ENCODE measurements around the gene HRH1. TPM values are rescaled to one million over a fixed set of nuclear protein-coding genes. Genes with fewer than 3 reads are reported as not detected.
A peak's percentile ranks its signal among the peaks of the same experiment; 100 is the strongest.

HRH1 gene
- total RNA-seq, 4 donors from 2014 or later: 0.75 to 1.2 (median 0.98) TPM

- intact Hi-C loops (cut with DNase I; ENCODE audit: low total_unique reads): loop anchor here (1.0 to 10.0 kb wide), 2 partner anchors 88 to 573 kb away; partner anchors contain the start of gene TAMM41
- no peaks in the 10 kb centered on the region for H3K9me3 ChIP-seq
- in situ Hi-C loops (cut with MboI; ENCODE audit: low sequenced_read_pairs in 4 of 4): no loop called here
- no peaks in the 10 kb centered on the region for H3K27me3 ChIP-seq
- DNase-seq (no peak), ATAC-seq (no peak)
- no peaks in the 10 kb centered on the region for H3K36me3 ChIP-seq
- peak overlapping the region; percentile 75 to 99 (median 89) for H3K4me3 ChIP-seq
- no peak for TF ChIP-seq CTCF (IDR thresholded peaks at IDR 0.05 in 4 of 5, conservative IDR thresholded peaks at IDR 0.05 in 1 of 5)
- TF ChIP-seq POLR2A (IDR thresholded peaks at IDR 0.05): no peak
- peak overlapping the region; percentile 83 to 93 (median 90) for H3K27ac ChIP-seq
- H3K4me1 ChIP-seq: peaks cover 11 to 20% of the 10 kb centered on the region in 2 donors
Measured at GRCh38 chr3:11272906-11273574, 118.7 kb downstream of the HRH1 start.

GRCh38 chr3:11273891-11274291 lies 119.6 kb downstream of the HRH1 start:
- Histone ChIP-seq H3K4me3 (no peak overlapping the region), H3K27ac (peak overlapping the region in 3 of 4 donors; percentile 83 to 93 (median 87)), H3K27me3 (no peaks in the 10 kb centered on the region), H3K4me1 (peaks cover 11 to 20% of the 10 kb centered on the region in 2 donors), H3K9me3 (no peaks in the 10 kb centered on the region), H3K36me3 (no peaks in the 10 kb centered on the region)
- in situ Hi-C loops (cut with MboI; ENCODE audit: low sequenced_read_pairs in 4 of 4): no loop called here
- ATAC-seq (peak in 1 of 2 donors; percentile 9), DNase-seq (peak in 1 of 2 donors; percentile 6)
- intact Hi-C loops (cut with DNase I; ENCODE audit: low total_unique reads): loop anchor here (10.0 kb wide), 1 partner anchor 89 kb away; no protein-coding TSS in a partner anchor
- TF ChIP-seq POLR2A (IDR thresholded peaks at IDR 0.05) (no peak), CTCF (IDR thresholded peaks at IDR 0.05 in 4 of 5, conservative IDR thresholded peaks at IDR 0.05 in 1 of 5) (no peak)

DNA sequence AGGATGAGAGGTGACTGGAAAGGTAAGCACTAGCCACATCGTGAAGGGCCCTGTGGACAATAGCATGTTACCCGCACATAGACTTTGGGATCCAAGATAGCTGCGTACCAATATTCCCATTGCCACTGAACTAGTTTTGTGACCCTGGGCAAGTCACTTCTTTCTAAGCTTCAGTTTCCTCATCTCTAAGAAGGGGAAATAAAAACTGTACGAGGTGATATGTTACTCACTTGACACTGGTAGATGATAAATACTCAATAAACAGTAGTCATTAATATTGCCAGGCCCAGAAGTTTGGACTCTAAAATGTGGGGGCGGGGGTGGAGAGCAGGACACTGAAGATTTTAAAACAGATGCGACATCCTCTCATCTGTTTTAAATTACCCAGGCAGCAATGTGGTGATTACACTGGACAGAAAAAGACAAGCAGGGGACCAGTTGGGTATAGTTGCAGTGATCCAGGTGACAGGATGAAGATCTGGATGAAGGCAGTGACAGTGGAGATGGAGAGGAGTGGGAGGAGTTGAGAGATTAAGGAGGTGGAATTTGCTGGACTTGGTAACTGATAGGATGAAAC lies 120.4 kb downstream of the HRH1 start:
- no peaks in the 10 kb centered on the region for H3K9me3 ChIP-seq
- H3K36me3 ChIP-seq: no peaks in the 10 kb centered on the region
- peaks cover 11 to 20% of the 10 kb centered on the region in 2 donors for H3K4me1 ChIP-seq
- ATAC-seq: no peak
- H3K27me3 ChIP-seq: no peaks in the 10 kb centered on the region
- no peak overlapping the region for H3K4me3 ChIP-seq
- H3K27ac ChIP-seq: peak overlapping the region in 1 of 4 donors; percentile 19
- no peak for DNase-seq
- in situ Hi-C loops (cut with MboI; ENCODE audit: low sequenced_read_pairs in 4 of 4): no loop called here
- intact Hi-C loops (cut with DNase I; ENCODE audit: low total_unique reads): loop anchor here (10.0 kb wide), 1 partner anchor 90 kb away; no protein-coding TSS in a partner anchor
- TF ChIP-seq POLR2A (IDR thresholded peaks at IDR 0.05) (no peak), CTCF (IDR thresholded peaks at IDR 0.05 in 4 of 5, conservative IDR thresholded peaks at IDR 0.05 in 1 of 5) (no peak)

DNA sequence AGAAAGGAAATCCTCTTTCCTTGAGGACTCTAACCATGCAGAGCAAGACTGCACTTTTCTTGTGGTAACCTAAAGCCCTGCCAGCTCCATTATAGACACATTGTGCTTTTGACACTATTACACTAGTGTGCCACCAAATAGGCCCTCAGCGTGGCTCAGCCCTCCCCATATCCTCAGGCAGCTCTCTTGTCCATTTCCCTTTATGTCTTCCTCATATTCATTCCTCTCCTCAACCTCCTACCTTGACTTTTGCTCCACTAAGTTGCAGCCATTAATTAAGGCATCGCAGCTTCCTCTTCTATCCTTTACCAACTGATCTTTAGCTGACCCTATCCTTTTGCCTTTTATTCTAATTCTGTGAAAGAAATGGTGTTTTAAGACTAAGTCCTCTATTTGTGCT lies 121.6 kb downstream of the HRH1 start:
- in situ Hi-C loops (cut with MboI; ENCODE audit: low sequenced_read_pairs in 4 of 4): no loop called here
- H3K36me3 ChIP-seq: no peaks in the 10 kb centered on the region
- no peaks in the 10 kb centered on the region for H3K27me3 ChIP-seq
- no peak for TF ChIP-seq POLR2A (IDR thresholded peaks at IDR 0.05)
- TF ChIP-seq CTCF (IDR thresholded peaks at IDR 0.05 in 4 of 5, conservative IDR thresholded peaks at IDR 0.05 in 1 of 5): no peak
- H3K9me3 ChIP-seq: no peaks in the 10 kb centered on the region
- H3K4me3 ChIP-seq: no peak overlapping the region
- no peak for DNase-seq
- H3K4me1 ChIP-seq: peaks cover 11 to 20% of the 10 kb centered on the region in 2 donors
- intact Hi-C loops (cut with DNase I; ENCODE audit: low total_unique reads): loop anchor here (10.0 kb wide), 1 partner anchor 91 kb away; no protein-coding TSS in a partner anchor
- no peak for ATAC-seq
- no peak overlapping the region for H3K27ac ChIP-seq
